GM19193 (cell line): ENCODE data around the gene NAA10.

Source experiments
- POLR2A ChIP-seq: IDR thresholded peaks from 4 replicates; pipeline ENCODE4 v1.6.1; 2011; ENCODE audit not compliant: insufficient read depth, insufficient read length; ENCODE audit errors: extremely low read depth

Gene NAA10

GRCh38 chrX:153969125-153969903, 34.5 kb upstream of the NAA10 start:
- TF ChIP-seq POLR2A = no peak

GRCh38 chrX:153968754-153969124, 33.9 kb upstream of the NAA10 start:
- no peak for TF ChIP-seq POLR2A

GRCh38 chrX:153968255-153968654, 33.4 kb upstream of the NAA10 start:
- TF ChIP-seq POLR2A = no peak

- TF ChIP-seq POLR2A = no peak
These were observed 32.8 kb upstream of the NAA10 start for GRCh38 chrX:153967536-153968224.

GRCh38 chrX:153966841-153967535, 32.2 kb upstream of the NAA10 start:
- no peak for TF ChIP-seq POLR2A

- TF ChIP-seq POLR2A = no peak
These were observed 31.4 kb upstream of the NAA10 start for GRCh38 chrX:153966283-153966688.

- TF ChIP-seq POLR2A = no peak
These were observed 30.6 kb upstream of the NAA10 start for GRCh38 chrX:153965406-153965805.

GRCh38 chrX:153964105-153964504, 29.3 kb upstream of the NAA10 start:
- TF ChIP-seq POLR2A = no peak

- no peak for TF ChIP-seq POLR2A
These were observed 28.7 kb upstream of the NAA10 start for GRCh38 chrX:153963546-153963945.

- TF ChIP-seq POLR2A = no peak
These were observed 26.5 kb upstream of the NAA10 start for GRCh38 chrX:153961292-153961691.

- TF ChIP-seq POLR2A = no peak
These were observed 25.9 kb upstream of the NAA10 start for GRCh38 chrX:153960786-153961185.

GRCh38 chrX:153960077-153960476, 25.2 kb upstream of the NAA10 start:
- TF ChIP-seq POLR2A = no peak

GRCh38 chrX:153959649-153960048, 24.8 kb upstream of the NAA10 start:
- TF ChIP-seq POLR2A = no peak

GRCh38 chrX:153958605-153959004, 23.8 kb upstream of the NAA10 start:
- TF ChIP-seq POLR2A = no peak

- no peak for TF ChIP-seq POLR2A
These were observed 22.4 kb upstream of the NAA10 start for GRCh38 chrX:153957224-153957623.

GRCh38 chrX:153956044-153956907, 21.4 kb upstream of the NAA10 start:
- TF ChIP-seq POLR2A = no peak

- TF ChIP-seq POLR2A = no peak
These were observed 20.4 kb upstream of the NAA10 start for GRCh38 chrX:153955228-153955732.
